ENCODE measurements around the gene NTM.

The NTM gene

GRCh38 chr11:132131047-132131446, 760.6 kb downstream of the NTM start:
- Histone ChIP-seq H3K4me3 (ENCODE audit: low read depth, low read length) (no peak overlapping the region), H3K4me2 (ENCODE audit: low read length) (no peak overlapping the region), H3K36me3 (ENCODE audit: control insufficient read depth, insufficient read depth, low read length) (no peaks in the 10 kb centered on the region), H3K9me3 (ENCODE audit: control insufficient read depth, low read length) (no peaks in the 10 kb centered on the region), H3K27ac (no peak overlapping the region), H2AFZ (no peak overlapping the region), H3K9ac (no peak overlapping the region), H3K79me2 (peaks cover 13% of the 10 kb centered on the region), H3K4me1 (peaks cover 3% of the 10 kb centered on the region), H3K27me3 (ENCODE audit: control insufficient read depth, insufficient read depth, low read length) (no peaks in the 10 kb centered on the region)
- TF ChIP-seq, protein P1, sequence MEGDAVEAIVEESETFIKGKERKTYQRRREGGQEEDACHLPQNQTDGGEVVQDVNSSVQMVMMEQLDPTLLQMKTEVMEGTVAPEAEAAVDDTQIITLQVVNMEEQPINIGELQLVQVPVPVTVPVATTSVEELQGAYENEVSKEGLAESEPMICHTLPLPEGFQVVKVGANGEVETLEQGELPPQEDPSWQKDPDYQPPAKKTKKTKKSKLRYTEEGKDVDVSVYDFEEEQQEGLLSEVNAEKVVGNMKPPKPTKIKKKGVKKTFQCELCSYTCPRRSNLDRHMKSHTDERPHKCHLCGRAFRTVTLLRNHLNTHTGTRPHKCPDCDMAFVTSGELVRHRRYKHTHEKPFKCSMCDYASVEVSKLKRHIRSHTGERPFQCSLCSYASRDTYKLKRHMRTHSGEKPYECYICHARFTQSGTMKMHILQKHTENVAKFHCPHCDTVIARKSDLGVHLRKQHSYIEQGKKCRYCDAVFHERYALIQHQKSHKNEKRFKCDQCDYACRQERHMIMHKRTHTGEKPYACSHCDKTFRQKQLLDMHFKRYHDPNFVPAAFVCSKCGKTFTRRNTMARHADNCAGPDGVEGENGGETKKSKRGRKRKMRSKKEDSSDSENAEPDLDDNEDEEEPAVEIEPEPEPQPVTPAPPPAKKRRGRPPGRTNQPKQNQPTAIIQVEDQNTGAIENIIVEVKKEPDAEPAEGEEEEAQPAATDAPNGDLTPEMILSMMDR (IDR thresholded peaks at IDR 0.05): no peak

DNA sequence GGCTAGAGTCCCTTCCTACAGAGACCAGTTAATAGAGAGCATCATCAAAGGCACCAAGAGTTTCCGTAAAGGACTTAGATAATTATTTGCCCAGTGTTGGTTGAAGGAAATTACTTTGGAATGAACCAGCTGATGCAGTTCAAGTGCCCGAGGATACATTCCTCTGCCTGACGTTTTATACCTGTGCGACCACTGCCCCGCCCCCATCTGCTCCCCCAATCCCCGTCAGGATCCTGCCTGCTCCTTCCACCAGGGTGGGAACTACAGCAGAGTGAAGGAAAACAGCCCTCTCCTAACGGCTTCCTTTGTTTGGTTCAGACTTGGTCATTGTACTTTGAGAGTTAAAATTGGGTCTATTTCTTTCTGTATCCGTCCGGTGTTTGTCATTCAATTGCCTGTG, 761.5 kb downstream of the NTM start:
- H3K4me2 ChIP-seq (ENCODE audit: low read length): no peak overlapping the region
- no peaks in the 10 kb centered on the region for H3K9me3 ChIP-seq (ENCODE audit: control insufficient read depth, low read length)
- no peaks in the 10 kb centered on the region for H3K36me3 ChIP-seq (ENCODE audit: control insufficient read depth, insufficient read depth, low read length)
- no peak overlapping the region for H3K9ac ChIP-seq
- TF ChIP-seq, protein P1 (IDR thresholded peaks at IDR 0.05): no peak
- H2AFZ ChIP-seq: no peak overlapping the region
- no peak overlapping the region for H3K27ac ChIP-seq
- peaks cover 16% of the 10 kb centered on the region for H3K79me2 ChIP-seq
- no peaks in the 10 kb centered on the region for H3K27me3 ChIP-seq (ENCODE audit: control insufficient read depth, insufficient read depth, low read length)
- H3K4me1 ChIP-seq: peaks cover 2% of the 10 kb centered on the region
- H3K4me3 ChIP-seq (ENCODE audit: low read depth, low read length): no peak overlapping the region

- Histone ChIP-seq H3K27ac (no peak overlapping the region), H3K36me3 (ENCODE audit: control insufficient read depth, insufficient read depth, low read length) (no peaks in the 10 kb centered on the region), H3K27me3 (ENCODE audit: control insufficient read depth, insufficient read depth, low read length) (no peaks in the 10 kb centered on the region), H3K4me1 (peaks cover 2% of the 10 kb centered on the region), H3K9ac (no peak overlapping the region), H3K4me3 (ENCODE audit: low read depth, low read length) (no peak overlapping the region), H2AFZ (no peak overlapping the region), H3K79me2 (peaks cover 11% of the 10 kb centered on the region), H3K4me2 (ENCODE audit: low read length) (no peak overlapping the region), H3K9me3 (ENCODE audit: control insufficient read depth, low read length) (no peaks in the 10 kb centered on the region)
- TF ChIP-seq, protein P1 (IDR thresholded peaks at IDR 0.05): no peak
Observed at GRCh38 chr11:132134322-132134721, 763.9 kb downstream of the NTM start.

DNA sequence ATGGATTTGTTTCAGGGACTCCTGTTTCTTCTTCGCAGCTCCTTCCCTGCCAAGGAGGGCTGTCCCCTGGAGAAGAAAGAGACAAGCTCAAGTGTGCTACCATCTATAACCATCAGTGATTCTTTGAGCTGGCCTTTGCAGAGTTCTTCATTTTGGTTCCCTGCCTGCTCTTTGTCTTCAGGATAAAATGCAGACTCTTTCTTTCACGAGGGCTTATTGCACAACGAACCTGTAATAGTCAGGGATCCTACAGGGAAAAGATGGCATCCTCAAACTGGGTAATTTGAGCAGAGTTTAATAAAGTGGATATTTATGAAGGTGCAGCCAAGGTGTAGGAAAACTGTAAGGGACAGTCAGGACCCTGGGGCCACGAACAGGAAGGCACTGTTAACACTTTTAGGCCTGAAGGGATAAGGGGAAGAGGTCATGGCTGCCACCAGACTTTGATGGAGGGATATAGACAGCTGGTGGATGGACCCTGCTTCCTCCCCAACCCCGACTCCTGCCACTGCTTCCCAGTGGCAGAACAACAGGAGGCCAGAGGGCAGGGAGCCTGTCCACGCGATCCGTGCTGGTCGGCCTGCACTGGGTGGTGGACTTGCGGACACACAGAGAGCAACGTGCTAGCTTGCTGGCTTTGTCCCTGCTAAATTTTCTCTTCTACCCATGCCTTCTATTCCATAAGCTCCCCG, 767.0 kb downstream of the NTM start:
- Histone ChIP-seq H2AFZ (no peak overlapping the region), H3K4me3 (ENCODE audit: low read depth, low read length) (no peak overlapping the region), H3K4me1 (peaks cover 2% of the 10 kb centered on the region), H3K4me2 (ENCODE audit: low read length) (no peak overlapping the region), H3K27ac (no peak overlapping the region), H3K9ac (no peak overlapping the region), H3K27me3 (ENCODE audit: control insufficient read depth, insufficient read depth, low read length) (no peaks in the 10 kb centered on the region), H3K9me3 (ENCODE audit: control insufficient read depth, low read length) (no peaks in the 10 kb centered on the region), H3K79me2 (peaks cover 11% of the 10 kb centered on the region), H3K36me3 (ENCODE audit: control insufficient read depth, insufficient read depth, low read length) (no peaks in the 10 kb centered on the region)
- TF ChIP-seq, protein P1 (IDR thresholded peaks at IDR 0.05): no peak

DNA sequence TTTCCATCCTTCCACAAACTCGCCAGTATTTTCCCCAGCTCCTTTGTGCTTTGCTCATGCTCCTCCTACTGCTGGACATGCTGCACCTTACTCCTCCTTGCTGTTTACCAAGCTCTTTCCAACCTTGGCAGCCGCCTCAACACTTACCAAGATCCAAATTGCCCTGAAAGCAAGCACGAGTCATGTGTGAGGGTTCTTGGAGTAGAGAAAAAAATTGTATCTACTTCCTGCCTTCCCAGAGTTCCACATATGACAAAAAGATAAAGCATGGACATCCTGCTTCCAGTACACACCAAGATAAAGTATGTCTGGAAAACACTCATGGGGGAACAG, 767.5 kb downstream of the NTM start:
- Histone ChIP-seq H3K9ac (no peak overlapping the region), H3K27ac (no peak overlapping the region), H3K4me1 (peaks cover 2% of the 10 kb centered on the region), H3K79me2 (peaks cover 11% of the 10 kb centered on the region), H3K36me3 (ENCODE audit: control insufficient read depth, insufficient read depth, low read length) (no peaks in the 10 kb centered on the region), H3K9me3 (ENCODE audit: control insufficient read depth, low read length) (no peaks in the 10 kb centered on the region), H2AFZ (no peak overlapping the region), H3K4me3 (ENCODE audit: low read depth, low read length) (no peak overlapping the region), H3K27me3 (ENCODE audit: control insufficient read depth, insufficient read depth, low read length) (no peaks in the 10 kb centered on the region), H3K4me2 (ENCODE audit: low read length) (no peak overlapping the region)
- TF ChIP-seq, protein P1 (IDR thresholded peaks at IDR 0.05): no peak

Data from parathyroid adenoma (tissue), 2 donors.